Endothelial cell of umbilical vein (primary cell): ENCODE measurements around the gene HAUS3. TPM values are rescaled to one million over a fixed set of nuclear protein-coding genes. Genes with fewer than 3 reads are reported as not detected.

ENCODE experiments used
- BruUV-seq: library from RNA; stranded (reverse); fragments of 400-500 nt; replicated peaks from 2 replicates; lab custom pipeline; 2021; lab: Mats Ljungman, UMichigan
- CTCF ChIA-PET: fragments of 300-600, 350-600 bp; sonication (Branson Sonifier 250); formaldehyde crosslinking; loops from one replicate; lab custom pipeline; 2021; ENCODE audit warnings: antibody characterized with exemption, inconsistent platforms; lab: Charles Lee
- POLR2A ChIA-PET: fragments of 300-600, 350-600 bp; sonication (Branson Sonifier 250); formaldehyde crosslinking; loops from one replicate; lab custom pipeline; 2021; ENCODE audit warnings: antibody characterized with exemption, inconsistent platforms; lab: Charles Lee
- DNase-seq: peaks from one replicate; pipeline ENCODE4 v3.0.0-alpha.2; 2011; ENCODE audit warnings: low read depth, low spot score
- FAIRE-seq: peaks from 2 replicates; lab custom pipeline; 2011; peaks lifted over from hg19 to GRCh38; lab: Jason Lieb, UNC
- H2AFZ ChIP-seq: 2 replicates; pipeline ENCODE4 v1.6.0; 2012; ENCODE audit warnings: low read depth, low read length, control low read depth, inconsistent platforms
- H3K27ac ChIP-seq: 2 replicates; pipeline ENCODE4 v1.5.1; 2011; ENCODE audit warnings: low read depth, mild to moderate bottlenecking, control low read depth, low read length, moderate library complexity; ENCODE audit not compliant: insufficient read depth
- H3K27me3 ChIP-seq, 2 experiments: 2 replicates each; pipeline versions ENCODE4 v1.6.0 to v1.6.1; 2011; ENCODE audit warnings: low read length in 2 of 2, mixed read lengths in 1 of 2; ENCODE audit not compliant: control insufficient read depth in 2 of 2, insufficient read depth in 2 of 2
- H3K36me3 ChIP-seq, 2 experiments: 2 replicates in 1 of 2; 3 replicates in 1 of 2; pipeline ENCODE4 v1.5.1; 2011; ENCODE audit warnings: low read length in 2 of 2, mild to moderate bottlenecking in 1 of 2, moderate library complexity in 1 of 2; ENCODE audit not compliant: control insufficient read depth in 2 of 2, insufficient read depth in 2 of 2; ENCODE audit errors: extremely low read depth in 1 of 2
- H3K4me1 ChIP-seq: 3 replicates; pipeline ENCODE4 v1.5.1; 2011; ENCODE audit warnings: mild to moderate bottlenecking, low read length; ENCODE audit not compliant: control insufficient read depth, insufficient read depth; ENCODE audit errors: extremely low read depth
- H3K4me2 ChIP-seq: 2 replicates; pipeline ENCODE4 v1.6.1; 2011; ENCODE audit warnings: low read length, control low read depth, mixed read lengths; ENCODE audit not compliant: insufficient read depth
- H3K4me3 ChIP-seq, 3 experiments: fragments of 200-600 bp in 1 of 3; sonication (generic), shearing (Covaris generic) in 1 of 3; replicated peaks in 1 of 3; 2 replicates each; pipeline ENCODE4 v1.5.1; 2011 to 2016; ENCODE audit warnings: control low read depth in 3 of 3, low read length in 3 of 3, mild to moderate bottlenecking in 2 of 3, inconsistent platforms in 1 of 3, low read depth in 1 of 3, moderate library complexity in 1 of 3; ENCODE audit not compliant: insufficient read depth in 1 of 3
- H3K79me2 ChIP-seq: 2 replicates; pipeline ENCODE4 v1.6.0; 2012; ENCODE audit warnings: low read length, inconsistent platforms; ENCODE audit not compliant: control insufficient read depth, insufficient read depth
- H3K9ac ChIP-seq: replicated peaks from 2 replicates; pipeline ENCODE3; 2011; ENCODE audit warnings: low read length, control low read depth; ENCODE audit not compliant: insufficient read depth; ENCODE audit errors: extremely low read depth
- H3K9me1 ChIP-seq: replicated peaks from 3 replicates; pipeline ENCODE4 v1.6.0; 2011; ENCODE audit warnings: mild to moderate bottlenecking, low read length; ENCODE audit not compliant: control insufficient read depth, insufficient read depth; ENCODE audit errors: extremely low read depth
- H3K9me3 ChIP-seq: replicated peaks from 2 replicates; pipeline ENCODE4 v1.5.1; 2012; ENCODE audit warnings: low read length, inconsistent platforms; ENCODE audit not compliant: control insufficient read depth, insufficient read depth
- H4K20me1 ChIP-seq: replicated peaks from 2 replicates; pipeline ENCODE3; 2011; ENCODE audit warnings: mild to moderate bottlenecking, low read length; ENCODE audit not compliant: control insufficient read depth, insufficient read depth; ENCODE audit errors: extremely low read depth
- CTCF ChIP-seq, 2 donors: IDR thresholded peaks; 1 replicate in 1 of 2; 2 replicates in 1 of 2; pipeline ENCODE4 v1.5.1; 2011; ENCODE audit warnings: low read length in 2 of 2, mild to moderate bottlenecking in 2 of 2, moderate library complexity in 2 of 2, control low read depth in 1 of 2, inconsistent platforms in 1 of 2, low read depth in 1 of 2; ENCODE audit not compliant: insufficient read depth in 1 of 2; ENCODE audit errors: extremely low read depth in 1 of 2
- EZH2 ChIP-seq: IDR thresholded peaks from 2 replicates; pipeline ENCODE4 v1.6.1; 2012; ENCODE audit warnings: borderline replicate concordance, low read depth, mild to moderate bottlenecking, moderate library complexity, low read length, inconsistent platforms; ENCODE audit not compliant: severe bottlenecking
- FOS ChIP-seq: IDR thresholded peaks from 2 replicates; pipeline ENCODE4 v1.6.1; 2011; ENCODE audit warnings: mild to moderate bottlenecking, low read length, moderate library complexity, borderline replicate concordance; ENCODE audit not compliant: insufficient read depth
- GATA2 ChIP-seq: IDR thresholded peaks from 2 replicates; pipeline ENCODE4 v1.7.0; 2011; ENCODE audit warnings: low read depth, mild to moderate bottlenecking, moderate library complexity, mixed read lengths, low read length; ENCODE audit not compliant: insufficient read length, insufficient read depth
- JUN ChIP-seq: IDR thresholded peaks from 2 replicates; pipeline ENCODE4 v1.6.1; 2011; ENCODE audit warnings: borderline replicate concordance, low read depth; ENCODE audit not compliant: insufficient read length, insufficient read depth
- MAX ChIP-seq: IDR thresholded peaks from 2 replicates; pipeline ENCODE4 v1.6.1; 2011; ENCODE audit not compliant: insufficient read depth, insufficient read length
- MYC ChIP-seq: IDR thresholded peaks from one replicate; pipeline ENCODE4 v1.6.1; 2011; ENCODE audit warnings: mild to moderate bottlenecking, low read depth, low read length
- POLR2A ChIP-seq: IDR thresholded peaks from 2 replicates; pipeline ENCODE4 v1.6.1; 2012; ENCODE audit warnings: low read depth, mild to moderate bottlenecking, control low read depth, low read length
- POLR2AphosphoS5 ChIP-seq: IDR thresholded peaks from 2 replicates; pipeline ENCODE4 v1.6.1; 2012; ENCODE audit warnings: low read depth, mild to moderate bottlenecking, control low read depth, low read length, moderate library complexity; ENCODE audit not compliant: insufficient read depth
- dilution Hi-C: fragments of 300-500 bp; cut with MboI; formaldehyde crosslinking; loops from one replicate; pipeline ENCODE4 v1.15.0; 2019; ENCODE audit warnings: low sequenced_read_pairs; ENCODE audit not compliant: extremely low pct_ligation_motif_present
- intact Hi-C: fragments of 100-400 bp; cut with micrococcal nuclease; formaldehyde crosslinking; loops from one replicate; pipeline ENCODE4 v1.10.0; 2022
- polyA plus RNA-seq, 4 experiments: library from polyadenylated mRNA; depleted of rRNA in 3 of 4; stranded (reverse) in 3 of 4; unstranded in 1 of 4; fragments of >200 nt; gene quantifications; 2 replicates each; pipeline versions ENCODE4 v1.2.1 to v1.2.3, GENCODE V29; 2011 to 2012; ENCODE audit warnings: missing spikeins in 1 of 4
- total RNA-seq: library from RNA; stranded (reverse); gene quantifications from 2 replicates; pipeline ENCODE4 v1.2.3, GENCODE V29; 2021

HAUS3 gene
- total and polyA plus RNA-seq, 2 donors (not counting 3 experiments of a cell fraction or from before 2014, with no cell fraction given) = 4.4 to 15.9 TPM

GRCh38 chr4:2272026-2272827, 30.3 kb upstream of the HAUS3 start:
- BruUV-seq = no TSS peak
- TF ChIP-seq CTCF (IDR thresholded peaks at IDR 0.05; ENCODE audit: extremely low read depth in 1 of 2, insufficient read depth in 1 of 2, low read depth in 1 of 2, low read length in 2 of 2) = no peak
- Histone ChIP-seq H3K27me3 (no peaks in the 10 kb centered on the region), H2AFZ (no peak overlapping the region), H4K20me1 (no peaks in the 10 kb centered on the region), H3K79me2 (no peaks in the 10 kb centered on the region), H3K4me2 (no peak overlapping the region), H3K4me1 (no peaks in the 10 kb centered on the region), H3K9me1 (no peaks in the 10 kb centered on the region), H3K9ac (no peak overlapping the region), H3K9me3 (no peaks in the 10 kb centered on the region), H3K27ac (no peak overlapping the region), H3K36me3 (no peaks in the 10 kb centered on the region), H3K4me3 (no peak overlapping the region)
- no peak for DNase-seq
- dilution Hi-C loops (no loop called here), intact Hi-C loops (no loop called here)
- CTCF ChIA-PET = no interaction called here
- POLR2A ChIA-PET = no interaction called here
- FAIRE-seq = no peak

DNA sequence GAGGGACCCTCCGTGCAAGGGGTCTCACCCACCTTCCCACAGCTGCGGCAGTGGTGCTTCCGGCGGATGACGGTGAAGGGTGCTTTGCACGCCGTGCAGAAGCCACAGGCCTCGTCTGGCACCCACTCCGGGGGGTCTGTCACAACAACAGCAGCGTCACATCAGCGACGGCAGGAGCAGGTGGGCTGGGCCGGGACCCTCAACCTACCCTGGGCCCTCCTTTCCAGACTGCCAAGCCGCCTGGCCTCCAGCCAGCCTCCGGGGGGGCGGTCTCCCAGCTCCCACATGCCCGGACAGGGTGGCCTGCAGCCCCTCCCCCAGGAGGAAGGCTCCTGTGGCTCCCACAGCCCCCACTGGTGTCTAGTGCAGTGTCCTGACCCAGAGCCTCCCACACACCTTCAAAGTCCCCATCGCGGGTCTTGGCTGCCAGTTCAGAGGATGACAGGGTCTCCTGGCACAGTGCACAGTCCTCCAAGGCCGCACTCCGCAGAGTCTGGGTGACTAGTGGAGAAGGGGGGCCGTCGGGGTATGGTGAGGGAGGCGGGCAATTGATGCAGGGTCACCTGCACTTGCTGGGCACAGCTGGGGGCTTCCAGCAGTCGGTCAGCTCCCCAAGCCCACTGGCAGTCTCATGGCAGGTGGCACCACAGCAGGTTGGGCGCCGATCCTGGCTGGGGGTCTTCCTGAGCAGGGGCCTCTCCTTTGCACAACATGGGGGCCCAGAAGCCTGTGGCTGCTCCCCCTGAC, 29.5 kb upstream of the HAUS3 start:
- H2AFZ ChIP-seq = no peak overlapping the region
- BruUV-seq = no TSS peak
- intact Hi-C loops = no loop called here

More for the DNA sequence above, 29.5 kb upstream of the HAUS3 start:
- Histone ChIP-seq H3K9ac (no peak overlapping the region), H3K9me3 (no peaks in the 10 kb centered on the region), H3K27me3 (no peaks in the 10 kb centered on the region), H3K9me1 (no peaks in the 10 kb centered on the region), H3K4me1 (no peaks in the 10 kb centered on the region), H3K79me2 (no peaks in the 10 kb centered on the region), H3K4me3 (no peak overlapping the region), H3K4me2 (no peak overlapping the region), H3K27ac (no peak overlapping the region), H3K36me3 (no peaks in the 10 kb centered on the region), H4K20me1 (no peaks in the 10 kb centered on the region)
- CTCF ChIA-PET = interaction anchor here (0.8 kb wide), 1 partner anchor 9 kb away, joined by 3 read pairs; no protein-coding TSS in a partner anchor
- DNase-seq (no peak), FAIRE-seq (no peak)
- TF ChIP-seq POLR2A (no peak), CTCF (IDR thresholded peaks at IDR 0.05; ENCODE audit: extremely low read depth in 1 of 2, insufficient read depth in 1 of 2, low read depth in 1 of 2, low read length in 2 of 2) (no peak), GATA2 (no peak), POLR2AphosphoS5 (no peak), MAX (no peak), JUN (no peak), EZH2 (no peak), FOS (no peak), MYC (no peak)
- dilution Hi-C loops = no loop called here
- POLR2A ChIA-PET = no interaction called here
